GM12878 (cell line): ENCODE data around the gene NAT9.

Source experiments
- TF ChIP-seq, protein P1 (sequence below): IDR thresholded peaks from 2 replicates; pipeline ENCODE4 v1.6.1; 2011; ENCODE audit warnings: borderline replicate concordance, low read depth, mild to moderate bottlenecking, moderate library complexity, low read length; ENCODE audit not compliant: insufficient read depth, poor library complexity, severe bottlenecking
- TF ChIP-seq, protein P2 (sequence below), 3 experiments: IDR thresholded peaks in 2 of 3; conservative IDR thresholded peaks in 1 of 3; 2 replicates each; pipeline ENCODE4 v1.5.1; 2011; ENCODE audit warnings: low read depth in 3 of 3, low read length in 3 of 3, mild to moderate bottlenecking in 3 of 3, control low read depth in 2 of 3, moderate library complexity in 2 of 3, inconsistent platforms in 1 of 3, mixed read lengths in 1 of 3; ENCODE audit not compliant: control insufficient read depth in 2 of 3, insufficient read depth in 1 of 3; ENCODE audit errors: extremely low read depth in 1 of 3

DNA sequence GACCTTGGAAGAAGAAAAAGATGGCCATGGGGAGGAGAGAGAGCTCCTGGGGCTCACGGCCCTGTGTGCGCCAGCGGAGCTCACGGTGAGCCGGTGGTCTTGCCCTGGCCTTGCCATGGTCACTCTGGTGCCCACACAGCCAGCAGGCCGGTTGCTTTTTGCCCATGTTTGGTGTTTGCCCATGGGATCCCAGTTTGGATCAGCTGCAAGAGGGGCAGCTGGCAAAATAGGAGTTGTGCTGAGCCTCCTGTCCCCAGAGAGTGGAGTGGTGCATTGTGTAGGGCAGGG lies 26.2 kb downstream of the NAT9 start:
- TF ChIP-seq, protein P1, sequence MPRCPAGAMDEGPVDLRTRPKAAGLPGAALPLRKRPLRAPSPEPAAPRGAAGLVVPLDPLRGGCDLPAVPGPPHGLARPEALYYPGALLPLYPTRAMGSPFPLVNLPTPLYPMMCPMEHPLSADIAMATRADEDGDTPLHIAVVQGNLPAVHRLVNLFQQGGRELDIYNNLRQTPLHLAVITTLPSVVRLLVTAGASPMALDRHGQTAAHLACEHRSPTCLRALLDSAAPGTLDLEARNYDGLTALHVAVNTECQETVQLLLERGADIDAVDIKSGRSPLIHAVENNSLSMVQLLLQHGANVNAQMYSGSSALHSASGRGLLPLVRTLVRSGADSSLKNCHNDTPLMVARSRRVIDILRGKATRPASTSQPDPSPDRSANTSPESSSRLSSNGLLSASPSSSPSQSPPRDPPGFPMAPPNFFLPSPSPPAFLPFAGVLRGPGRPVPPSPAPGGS, result no peak
- TF ChIP-seq, protein P2, sequence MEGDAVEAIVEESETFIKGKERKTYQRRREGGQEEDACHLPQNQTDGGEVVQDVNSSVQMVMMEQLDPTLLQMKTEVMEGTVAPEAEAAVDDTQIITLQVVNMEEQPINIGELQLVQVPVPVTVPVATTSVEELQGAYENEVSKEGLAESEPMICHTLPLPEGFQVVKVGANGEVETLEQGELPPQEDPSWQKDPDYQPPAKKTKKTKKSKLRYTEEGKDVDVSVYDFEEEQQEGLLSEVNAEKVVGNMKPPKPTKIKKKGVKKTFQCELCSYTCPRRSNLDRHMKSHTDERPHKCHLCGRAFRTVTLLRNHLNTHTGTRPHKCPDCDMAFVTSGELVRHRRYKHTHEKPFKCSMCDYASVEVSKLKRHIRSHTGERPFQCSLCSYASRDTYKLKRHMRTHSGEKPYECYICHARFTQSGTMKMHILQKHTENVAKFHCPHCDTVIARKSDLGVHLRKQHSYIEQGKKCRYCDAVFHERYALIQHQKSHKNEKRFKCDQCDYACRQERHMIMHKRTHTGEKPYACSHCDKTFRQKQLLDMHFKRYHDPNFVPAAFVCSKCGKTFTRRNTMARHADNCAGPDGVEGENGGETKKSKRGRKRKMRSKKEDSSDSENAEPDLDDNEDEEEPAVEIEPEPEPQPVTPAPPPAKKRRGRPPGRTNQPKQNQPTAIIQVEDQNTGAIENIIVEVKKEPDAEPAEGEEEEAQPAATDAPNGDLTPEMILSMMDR (IDR thresholded peaks at IDR 0.05 in 2 of 3, conservative IDR thresholded peaks at IDR 0.05 in 1 of 3; ENCODE audit: control insufficient read depth in 2 of 3, extremely low read depth in 1 of 3, insufficient read depth in 1 of 3, low read depth in 3 of 3, low read length in 3 of 3), result no peak
